Measurements from ENCODE around the gene ABCG1.

DNA sequence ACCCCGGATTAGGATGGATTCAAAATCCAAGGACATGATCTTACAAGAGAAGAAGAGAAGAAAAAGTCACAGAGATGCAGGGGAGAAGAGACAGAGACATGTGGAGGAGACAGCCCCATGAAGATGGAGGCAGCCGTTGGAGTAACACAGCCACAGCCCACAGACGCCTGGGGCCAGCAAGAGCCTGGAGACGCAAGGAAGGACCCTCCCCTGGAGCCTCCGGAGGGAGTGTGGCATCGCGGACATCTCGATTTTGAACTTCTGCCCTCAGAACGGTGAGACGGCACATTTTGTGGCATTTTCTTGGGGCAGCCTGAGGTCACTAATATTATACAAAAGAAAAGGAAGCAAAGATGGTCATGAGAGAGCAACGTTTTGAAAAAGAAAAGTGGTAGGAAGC lies 28.8 kb downstream of the ABCG1 start:
- TF ChIP-seq, protein P1, sequence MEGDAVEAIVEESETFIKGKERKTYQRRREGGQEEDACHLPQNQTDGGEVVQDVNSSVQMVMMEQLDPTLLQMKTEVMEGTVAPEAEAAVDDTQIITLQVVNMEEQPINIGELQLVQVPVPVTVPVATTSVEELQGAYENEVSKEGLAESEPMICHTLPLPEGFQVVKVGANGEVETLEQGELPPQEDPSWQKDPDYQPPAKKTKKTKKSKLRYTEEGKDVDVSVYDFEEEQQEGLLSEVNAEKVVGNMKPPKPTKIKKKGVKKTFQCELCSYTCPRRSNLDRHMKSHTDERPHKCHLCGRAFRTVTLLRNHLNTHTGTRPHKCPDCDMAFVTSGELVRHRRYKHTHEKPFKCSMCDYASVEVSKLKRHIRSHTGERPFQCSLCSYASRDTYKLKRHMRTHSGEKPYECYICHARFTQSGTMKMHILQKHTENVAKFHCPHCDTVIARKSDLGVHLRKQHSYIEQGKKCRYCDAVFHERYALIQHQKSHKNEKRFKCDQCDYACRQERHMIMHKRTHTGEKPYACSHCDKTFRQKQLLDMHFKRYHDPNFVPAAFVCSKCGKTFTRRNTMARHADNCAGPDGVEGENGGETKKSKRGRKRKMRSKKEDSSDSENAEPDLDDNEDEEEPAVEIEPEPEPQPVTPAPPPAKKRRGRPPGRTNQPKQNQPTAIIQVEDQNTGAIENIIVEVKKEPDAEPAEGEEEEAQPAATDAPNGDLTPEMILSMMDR (IDR thresholded peaks at IDR 0.05), result no peak
- no peak for TF ChIP-seq POLR2AphosphoS5 (IDR thresholded peaks at IDR 0.05)
